ENCODE results near the gene PRR7. TPM values are rescaled to one million over a fixed set of nuclear protein-coding genes. Genes with fewer than 3 reads are reported as not detected.

Gene PRR7
- polyA plus RNA-seq, 4 donors = 0.86 to 3.7 (median 2.0) TPM

DNA sequence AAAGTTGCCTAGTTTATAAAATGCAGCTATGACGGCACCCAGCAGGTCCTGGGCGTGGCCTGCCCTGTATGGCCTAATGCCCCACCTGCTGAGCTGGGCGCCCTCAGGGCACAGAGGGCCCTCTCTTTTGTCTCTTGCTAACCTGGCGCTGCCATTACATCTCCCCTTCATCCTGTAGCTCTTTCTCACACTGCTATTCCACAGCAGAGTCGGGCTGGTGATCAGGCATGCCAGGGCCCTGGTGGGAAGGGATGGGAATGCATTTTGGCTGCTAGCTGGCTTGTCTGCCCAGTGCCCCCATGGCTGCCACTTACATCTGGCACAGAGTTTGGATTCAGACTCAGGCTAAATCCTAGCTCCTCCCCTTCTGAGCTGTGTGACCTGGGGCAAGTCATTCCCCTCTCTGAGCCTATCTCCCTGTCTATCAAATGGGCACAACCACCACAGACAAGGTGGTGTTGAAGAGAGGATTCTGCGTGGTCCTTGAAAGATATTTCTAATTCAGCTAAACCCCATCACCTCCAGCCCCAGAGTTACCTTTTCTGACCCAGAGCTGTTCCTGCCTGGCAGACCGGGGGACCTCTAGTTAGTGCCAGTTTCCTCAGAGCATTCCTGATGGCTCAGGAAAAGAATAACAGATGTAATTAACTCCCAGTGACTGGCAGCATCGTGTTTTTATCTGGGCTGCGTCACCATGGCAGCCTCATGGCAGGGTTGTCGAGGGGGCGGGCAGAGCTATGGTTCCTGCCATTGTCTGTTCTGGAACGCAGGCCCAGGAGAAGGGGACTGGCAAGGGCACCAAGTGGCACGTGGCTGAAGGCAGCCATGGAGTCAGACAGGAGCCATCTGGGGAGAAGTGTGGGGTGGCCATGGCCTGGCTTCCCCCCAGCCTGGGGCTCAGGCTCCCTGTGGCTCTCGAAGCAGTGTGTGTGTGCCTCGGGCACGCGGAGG is 6.3 kb downstream of the PRR7 start:
- peaks cover 0 to 19% (median 0%) of the 10 kb centered on the region in 3 donors for H3K4me1 ChIP-seq (ENCODE audit: control insufficient read depth in 3 of 3, insufficient read depth in 2 of 3, low read depth in 1 of 3, low read length in 2 of 3)
- DNase-seq (peak in 1 of 2 donors; percentile 50), FAIRE-seq (no peak)
- peaks cover 0 to 13% (median 0%) of the 10 kb centered on the region in 3 donors for H3K36me3 ChIP-seq (ENCODE audit: control insufficient read depth in 3 of 3, insufficient read depth in 2 of 3, low read depth in 1 of 3, low read length in 3 of 3)
- 69 to 80% (median 79%) methylated on average over 17 of the region's 17 CpGs for WGBS, 3 donors
- H3K27me3 ChIP-seq (ENCODE audit: control insufficient read depth in 3 of 3, insufficient read depth in 3 of 3, low read length in 3 of 3) = peaks cover 0 to 20% (median 0%) of the 10 kb centered on the region in 3 donors
- no peaks in the 10 kb centered on the region for H3K9me3 ChIP-seq (ENCODE audit: control insufficient read depth in 2 of 2, insufficient read depth in 1 of 2, low read depth in 1 of 2, low read length in 1 of 2)
- no peak overlapping the region for H3K4me3 ChIP-seq (ENCODE audit: low read depth in 1 of 3, low read length in 3 of 3)
- H3K27ac ChIP-seq (ENCODE audit: low read depth in 1 of 3, low read length in 2 of 3) = no peak overlapping the region

DNA sequence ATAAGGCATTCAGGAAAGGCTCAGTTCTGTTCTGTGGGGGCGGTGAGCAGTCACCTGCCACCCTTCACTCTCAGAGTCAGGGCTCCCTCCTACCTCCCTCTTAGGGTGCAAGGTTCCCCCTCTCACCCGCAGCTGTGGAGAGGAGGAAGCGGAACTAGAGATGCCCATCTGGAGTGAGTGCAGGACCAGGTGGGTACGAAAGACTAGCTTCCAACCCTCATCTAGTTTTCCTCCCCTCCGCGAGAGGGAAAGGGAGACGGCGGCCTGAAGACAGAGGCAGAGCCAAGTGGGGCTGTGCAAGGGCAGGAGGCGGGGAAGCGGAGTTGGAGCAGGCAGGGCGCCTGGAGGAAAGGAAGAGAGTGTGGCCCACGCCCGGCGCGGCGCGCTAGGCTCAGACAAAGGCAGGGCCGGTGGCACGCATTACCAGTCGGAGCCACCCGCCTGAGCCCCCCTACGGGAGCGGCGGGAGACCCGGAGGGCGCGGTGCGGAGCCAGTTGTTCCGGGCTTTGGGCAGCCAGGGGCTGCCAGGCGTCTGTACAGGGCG is 7.3 kb downstream of the PRR7 start:
- Histone ChIP-seq H3K27ac (ENCODE audit: low read depth in 1 of 3, low read length in 2 of 3) (peak overlapping the region in 1 of 3 donors; percentile 13), H3K4me1 (ENCODE audit: control insufficient read depth in 3 of 3, insufficient read depth in 2 of 3, low read depth in 1 of 3, low read length in 2 of 3) (peaks cover 0 to 17% (median 0%) of the 10 kb centered on the region in 3 donors), H3K36me3 (ENCODE audit: control insufficient read depth in 3 of 3, insufficient read depth in 2 of 3, low read depth in 1 of 3, low read length in 3 of 3) (peaks cover 0 to 23% (median 0%) of the 10 kb centered on the region in 3 donors), H3K4me3 (ENCODE audit: low read depth in 1 of 3, low read length in 3 of 3) (peak overlapping the region in 2 of 3 donors; percentile 40 to 53), H3K9me3 (ENCODE audit: control insufficient read depth in 2 of 2, insufficient read depth in 1 of 2, low read depth in 1 of 2, low read length in 1 of 2) (no peaks in the 10 kb centered on the region), H3K27me3 (ENCODE audit: control insufficient read depth in 3 of 3, insufficient read depth in 3 of 3, low read length in 3 of 3) (peaks cover 0 to 11% (median 0%) of the 10 kb centered on the region in 3 donors)
- no peak for FAIRE-seq
- 3 to 6% (median 5%) methylated on average over 25 to 31 of the region's 31 CpGs for WGBS, 3 donors
- DNase-seq = no peak

- WGBS, 3 donors = 0% methylated on average over 47 to 84 of the region's 84 CpGs
- H3K4me1 ChIP-seq (ENCODE audit: control insufficient read depth in 3 of 3, insufficient read depth in 2 of 3, low read depth in 1 of 3, low read length in 2 of 3) = peaks cover 0 to 17% (median 0%) of the 10 kb centered on the region in 3 donors
- H3K4me3 ChIP-seq (ENCODE audit: low read depth in 1 of 3, low read length in 3 of 3) = peak overlapping the region; percentile 47 to 71 (median 53)
- peaks cover 0 to 6% (median 0%) of the 10 kb centered on the region in 3 donors for H3K27me3 ChIP-seq (ENCODE audit: control insufficient read depth in 3 of 3, insufficient read depth in 3 of 3, low read length in 3 of 3)
- H3K27ac ChIP-seq (ENCODE audit: low read depth in 1 of 3, low read length in 2 of 3) = peak overlapping the region; percentile 58 to 89 (median 76)
- FAIRE-seq (no peak), DNase-seq (peak; percentile 91 to 97)
- H3K9me3 ChIP-seq (ENCODE audit: control insufficient read depth in 2 of 2, insufficient read depth in 1 of 2, low read depth in 1 of 2, low read length in 1 of 2) = no peaks in the 10 kb centered on the region
- H3K36me3 ChIP-seq (ENCODE audit: control insufficient read depth in 3 of 3, insufficient read depth in 2 of 3, low read depth in 1 of 3, low read length in 3 of 3) = peaks cover 0 to 28% (median 0%) of the 10 kb centered on the region in 3 donors
Measured at GRCh38 chr5:177454397-177455035, 7.9 kb downstream of the PRR7 start.

DNA sequence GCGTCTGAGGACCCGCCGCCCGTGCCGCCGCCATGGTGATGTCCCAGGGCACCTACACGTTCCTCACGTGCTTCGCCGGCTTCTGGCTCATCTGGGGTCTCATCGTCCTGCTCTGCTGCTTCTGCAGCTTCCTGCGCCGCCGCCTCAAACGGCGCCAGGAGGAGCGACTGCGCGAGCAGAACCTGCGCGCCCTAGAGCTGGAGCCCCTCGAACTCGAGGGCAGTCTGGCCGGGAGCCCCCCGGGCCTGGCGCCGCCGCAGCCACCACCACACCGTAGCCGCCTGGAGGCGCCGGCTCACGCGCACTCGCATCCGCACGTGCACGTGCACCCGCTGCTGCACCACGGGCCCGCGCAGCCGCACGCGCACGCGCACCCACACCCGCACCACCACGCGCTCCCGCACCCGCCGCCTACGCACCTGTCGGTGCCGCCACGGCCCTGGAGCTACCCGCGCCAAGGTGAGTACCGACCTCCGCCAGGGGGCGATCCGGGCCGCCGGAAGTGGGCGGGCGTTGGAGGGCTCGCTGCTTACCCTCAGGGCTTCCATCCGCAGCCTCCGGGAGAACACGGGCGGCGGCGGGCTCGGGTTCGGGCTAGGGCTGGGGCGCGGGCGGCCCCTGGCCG is 8.5 kb downstream of the PRR7 start:
- no peaks in the 10 kb centered on the region for H3K9me3 ChIP-seq (ENCODE audit: control insufficient read depth in 2 of 2, insufficient read depth in 1 of 2, low read depth in 1 of 2, low read length in 1 of 2)
- H3K4me1 ChIP-seq (ENCODE audit: control insufficient read depth in 3 of 3, insufficient read depth in 2 of 3, low read depth in 1 of 3, low read length in 2 of 3) = peaks cover 0 to 17% (median 0%) of the 10 kb centered on the region in 3 donors
- peaks cover 0 to 4% (median 0%) of the 10 kb centered on the region in 3 donors for H3K27me3 ChIP-seq (ENCODE audit: control insufficient read depth in 3 of 3, insufficient read depth in 3 of 3, low read length in 3 of 3)
- H3K4me3 ChIP-seq (ENCODE audit: low read depth in 1 of 3, low read length in 3 of 3) = peak overlapping the region; percentile 47 to 71 (median 63)
- FAIRE-seq (no peak), DNase-seq (peak; percentile 86 to 95)
- 0 to 1% (median 0%) methylated on average over 55 to 80 of the region's 80 CpGs for WGBS, 3 donors
- H3K36me3 ChIP-seq (ENCODE audit: control insufficient read depth in 3 of 3, insufficient read depth in 2 of 3, low read depth in 1 of 3, low read length in 3 of 3) = peaks cover 0 to 33% (median 0%) of the 10 kb centered on the region in 3 donors
- H3K27ac ChIP-seq (ENCODE audit: low read depth in 1 of 3, low read length in 2 of 3) = peak overlapping the region; percentile 76 to 89 (median 77)

DNA sequence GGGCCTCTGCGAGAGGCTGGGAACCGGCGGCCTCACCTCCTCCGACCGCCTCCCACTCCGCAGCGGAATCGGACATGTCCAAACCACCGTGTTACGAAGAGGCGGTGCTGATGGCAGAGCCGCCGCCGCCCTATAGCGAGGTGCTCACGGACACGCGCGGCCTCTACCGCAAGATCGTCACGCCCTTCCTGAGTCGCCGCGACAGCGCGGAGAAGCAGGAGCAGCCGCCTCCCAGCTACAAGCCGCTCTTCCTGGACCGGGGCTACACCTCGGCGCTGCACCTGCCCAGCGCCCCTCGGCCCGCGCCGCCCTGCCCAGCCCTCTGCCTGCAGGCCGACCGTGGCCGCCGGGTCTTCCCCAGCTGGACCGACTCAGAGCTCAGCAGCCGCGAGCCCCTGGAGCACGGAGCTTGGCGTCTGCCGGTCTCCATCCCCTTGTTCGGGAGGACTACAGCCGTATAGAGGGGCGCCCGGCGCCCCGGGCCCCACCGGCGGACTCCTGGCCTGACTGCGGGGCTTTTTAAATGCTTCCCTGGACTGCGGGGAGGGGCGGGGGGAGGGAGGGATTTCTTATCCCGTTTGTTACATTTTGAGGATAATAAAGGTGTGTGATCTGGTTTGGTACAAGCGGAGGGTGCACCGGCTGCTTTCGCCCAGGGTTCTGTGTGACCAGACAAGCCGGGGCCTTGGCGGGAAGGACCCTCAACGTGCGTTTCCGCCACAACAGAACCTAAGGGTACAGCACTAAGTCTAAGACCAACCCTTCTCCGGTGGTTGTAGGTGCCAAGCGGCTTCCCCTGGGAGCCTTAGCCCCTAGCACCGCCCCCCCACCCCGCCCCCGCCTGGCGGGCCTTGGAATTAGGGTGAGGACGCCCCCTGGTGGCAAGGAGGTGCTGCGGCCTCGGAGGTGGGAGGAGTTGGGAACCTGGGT is 9.3 kb downstream of the PRR7 start:
- Histone ChIP-seq H3K4me1 (ENCODE audit: control insufficient read depth in 3 of 3, insufficient read depth in 2 of 3, low read depth in 1 of 3, low read length in 2 of 3) (peaks cover 0 to 17% (median 0%) of the 10 kb centered on the region in 3 donors), H3K36me3 (ENCODE audit: control insufficient read depth in 3 of 3, insufficient read depth in 2 of 3, low read depth in 1 of 3, low read length in 3 of 3) (peaks cover 0 to 39% (median 0%) of the 10 kb centered on the region in 3 donors), H3K9me3 (ENCODE audit: control insufficient read depth in 2 of 2, insufficient read depth in 1 of 2, low read depth in 1 of 2, low read length in 1 of 2) (no peaks in the 10 kb centered on the region), H3K27ac (ENCODE audit: low read depth in 1 of 3, low read length in 2 of 3) (peak overlapping the region; percentile 76 to 89 (median 77)), H3K4me3 (ENCODE audit: low read depth in 1 of 3, low read length in 3 of 3) (peak overlapping the region; percentile 43 to 71 (median 63)), H3K27me3 (ENCODE audit: control insufficient read depth in 3 of 3, insufficient read depth in 3 of 3, low read length in 3 of 3) (peaks cover 0 to 4% (median 0%) of the 10 kb centered on the region in 3 donors)
- FAIRE-seq = no peak
- 0 to 1% (median 0%) methylated on average over 55 to 76 of the region's 76 CpGs for WGBS, 3 donors
- DNase-seq = peak; percentile 89 to 97

DNA sequence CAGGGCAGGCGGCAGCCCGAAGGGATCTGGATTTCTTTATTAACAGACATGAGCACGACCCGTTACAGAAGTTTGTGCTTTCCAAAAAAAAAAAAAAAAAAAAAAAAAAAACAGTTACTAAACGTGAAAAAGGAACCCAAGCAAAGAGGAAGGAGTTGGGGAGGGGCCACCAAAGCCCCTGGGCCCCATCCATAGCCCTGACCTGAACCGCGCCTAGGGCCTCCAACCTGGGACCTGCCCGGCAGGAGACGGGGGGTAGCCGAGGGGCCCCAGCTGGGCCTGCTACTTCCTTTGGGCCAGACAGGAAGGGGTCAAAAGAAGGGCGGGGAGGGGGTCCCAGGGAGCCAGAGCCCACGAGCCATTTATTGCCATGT is 10.0 kb downstream of the PRR7 start:
- no peak for DNase-seq
- Histone ChIP-seq H3K36me3 (ENCODE audit: control insufficient read depth in 3 of 3, insufficient read depth in 2 of 3, low read depth in 1 of 3, low read length in 3 of 3) (peaks cover 0 to 43% (median 0%) of the 10 kb centered on the region in 3 donors), H3K4me1 (ENCODE audit: control insufficient read depth in 3 of 3, insufficient read depth in 2 of 3, low read depth in 1 of 3, low read length in 2 of 3) (peaks cover 0 to 17% (median 0%) of the 10 kb centered on the region in 3 donors), H3K27ac (ENCODE audit: low read depth in 1 of 3, low read length in 2 of 3) (no peak overlapping the region), H3K4me3 (ENCODE audit: low read depth in 1 of 3, low read length in 3 of 3) (no peak overlapping the region), H3K9me3 (ENCODE audit: control insufficient read depth in 2 of 2, insufficient read depth in 1 of 2, low read depth in 1 of 2, low read length in 1 of 2) (no peaks in the 10 kb centered on the region), H3K27me3 (ENCODE audit: control insufficient read depth in 3 of 3, insufficient read depth in 3 of 3, low read length in 3 of 3) (peaks cover 0 to 4% (median 0%) of the 10 kb centered on the region in 3 donors)
- 27 to 33% (median 29%) methylated on average over 11 to 12 of the region's 12 CpGs for WGBS, 3 donors
- FAIRE-seq = no peak

Measured in small intestine (tissue), 7 donors.